SKM-1 (cell line): ENCODE results near the gene SULT6B1.
A peak's percentile ranks its signal among the peaks of the same experiment; 100 is the strongest.
"Not testable (repeated sequence)": the region's sequence is repeated elsewhere in the genome, so short reads cannot be mapped to it uniquely, and the experiment has no call there.

Source experiments
- DNase-seq: peaks from one replicate; lab custom pipeline; 2025; ENCODE audit not compliant: unreplicated experiment; lab: John Stamatoyannopoulos, UW

The SULT6B1 gene, protein sequence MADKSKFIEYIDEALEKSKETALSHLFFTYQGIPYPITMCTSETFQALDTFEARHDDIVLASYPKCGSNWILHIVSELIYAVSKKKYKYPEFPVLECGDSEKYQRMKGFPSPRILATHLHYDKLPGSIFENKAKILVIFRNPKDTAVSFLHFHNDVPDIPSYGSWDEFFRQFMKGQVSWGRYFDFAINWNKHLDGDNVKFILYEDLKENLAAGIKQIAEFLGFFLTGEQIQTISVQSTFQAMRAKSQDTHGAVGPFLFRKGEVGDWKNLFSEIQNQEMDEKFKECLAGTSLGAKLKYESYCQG

DNA sequence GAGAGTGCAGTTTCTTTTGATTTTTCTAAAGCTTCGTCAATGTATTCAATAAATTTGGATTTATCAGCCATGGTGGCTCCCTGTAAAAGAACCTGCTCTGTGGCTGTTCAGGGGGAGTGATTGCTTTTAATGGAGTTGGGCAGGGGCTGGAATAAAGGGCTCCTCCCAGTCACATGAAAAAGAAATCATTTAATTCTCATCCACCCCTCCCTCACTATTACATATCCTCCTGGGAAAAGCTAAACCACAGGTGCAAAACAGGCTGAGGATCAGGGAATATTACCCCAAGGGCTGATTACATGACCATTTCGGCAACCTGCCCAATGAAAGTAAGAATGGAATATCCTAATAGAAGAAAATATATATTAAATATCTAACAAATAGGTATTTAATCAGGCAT lies at the start of gene SULT6B1:
TSS of gene SULT6B1 (minus strand) at position 101 of the 400 bp plus-strand sequence. CDS start at position 71, 30 bp downstream.
- DNase-seq: no peak

DNA sequence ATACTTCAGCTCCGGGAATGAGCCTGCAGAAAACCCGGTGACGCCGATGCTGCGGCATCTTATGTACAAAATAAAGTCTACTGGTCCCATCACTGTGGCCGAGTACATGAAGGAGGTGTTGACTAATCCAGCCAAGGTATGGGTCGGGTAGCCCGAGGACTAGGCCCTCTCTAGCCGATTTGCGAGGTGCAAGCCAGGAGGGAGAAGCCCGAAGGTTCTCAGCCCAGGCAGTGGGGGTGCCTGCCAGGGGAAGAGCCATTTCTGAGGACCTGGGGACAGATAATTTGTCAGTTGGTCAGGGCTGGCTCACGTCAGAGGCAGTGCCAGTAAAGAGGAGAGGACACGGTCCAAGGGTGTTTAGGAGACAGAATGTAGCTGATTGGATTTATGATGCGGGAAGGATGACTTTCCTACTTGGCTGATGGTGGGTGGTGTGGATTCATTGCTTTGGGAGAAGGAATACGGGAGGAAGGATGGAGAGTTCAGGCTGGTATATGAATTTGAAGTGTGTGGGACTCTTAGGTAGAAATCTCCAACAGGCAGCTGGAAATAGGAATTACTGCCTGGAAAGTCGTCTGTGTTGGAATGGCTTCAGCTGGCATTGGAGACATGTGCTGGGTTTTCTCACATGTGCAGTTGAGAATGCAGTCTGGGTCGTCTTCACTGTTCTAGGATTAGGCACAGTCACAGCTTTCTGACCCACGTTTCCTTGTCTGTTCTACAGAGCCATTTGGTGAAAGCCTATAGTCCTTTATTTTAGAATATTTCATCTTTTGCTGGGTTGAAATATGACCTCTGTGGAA lies 43.9 kb upstream of the SULT6B1 start:
- DNase-seq: no peak

DNA sequence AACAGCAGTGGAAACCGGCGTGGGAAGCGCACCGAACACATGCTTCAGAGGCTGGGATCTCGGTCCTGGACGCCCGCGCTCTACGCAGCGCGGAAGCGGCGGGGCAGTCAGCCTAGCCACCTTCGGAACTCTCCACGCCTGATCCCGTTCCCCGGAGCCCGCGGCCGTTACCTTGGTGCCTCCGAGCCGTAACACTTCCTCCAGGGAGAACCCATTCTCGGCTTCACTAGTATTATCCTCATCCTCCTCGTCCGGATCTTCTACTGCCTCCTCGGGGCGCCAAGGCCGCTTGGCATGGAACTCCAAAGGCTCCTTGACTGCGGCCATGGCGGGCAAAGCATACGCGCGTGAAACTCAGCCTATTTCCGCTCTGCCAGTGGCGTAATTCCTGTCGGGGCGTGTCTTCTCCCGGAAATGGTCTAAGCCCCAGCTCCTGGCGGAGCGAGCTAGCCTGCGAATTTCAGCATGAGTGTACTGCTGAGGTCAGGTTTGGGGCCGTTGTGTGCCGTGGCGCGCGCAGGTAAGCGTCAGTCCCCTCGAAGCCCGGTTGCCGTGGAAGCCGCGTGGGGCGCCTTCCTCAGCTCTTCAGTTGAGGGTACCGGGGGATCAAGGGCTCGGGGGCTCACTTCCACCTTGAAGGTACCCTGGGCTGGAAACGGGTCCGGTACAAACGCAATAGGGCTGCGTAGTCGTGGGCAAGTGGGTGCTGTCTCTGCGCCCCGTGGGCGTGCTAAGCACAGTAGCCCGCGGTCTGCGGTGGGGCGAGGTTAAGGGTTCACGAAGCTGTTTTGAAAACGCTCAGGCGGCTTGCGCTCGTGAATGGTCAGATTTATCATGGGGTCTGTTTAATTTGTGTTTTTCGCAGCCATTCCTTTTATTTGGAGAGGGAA lies 43.0 kb upstream of the SULT6B1 start, which contains the start of the genes CEBPZ and NDUFAF7:
TSS of gene CEBPZ (minus strand) at position 356 of the 890 bp plus-strand sequence. CDS start at position 327, 29 bp downstream.
TSS of gene NDUFAF7 (plus strand) at position 418 of the 890 bp plus-strand sequence. CDS start at position 466, 48 bp downstream.
- DNase-seq: peak; percentile 81

DNA sequence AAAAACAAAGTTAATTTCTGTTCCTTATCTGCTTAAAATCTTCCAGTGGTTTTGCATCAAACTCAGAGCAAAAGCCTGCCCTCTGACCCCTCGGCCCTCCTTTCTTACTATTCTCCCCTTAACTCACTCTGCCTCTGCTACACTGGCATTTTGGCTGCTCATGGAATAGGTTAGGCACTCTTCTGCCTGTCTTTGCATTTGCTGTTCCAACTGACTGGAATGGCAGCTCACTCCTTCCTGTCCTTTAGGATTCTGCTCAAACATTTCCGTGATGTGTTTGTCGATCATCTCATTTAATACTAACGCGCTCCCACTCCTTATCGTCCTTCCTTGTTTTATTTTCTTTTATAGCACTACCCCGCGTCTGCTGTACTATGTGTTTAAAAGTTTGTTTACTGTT lies 42.1 kb upstream of the SULT6B1 start:
- no peak for DNase-seq

DNA sequence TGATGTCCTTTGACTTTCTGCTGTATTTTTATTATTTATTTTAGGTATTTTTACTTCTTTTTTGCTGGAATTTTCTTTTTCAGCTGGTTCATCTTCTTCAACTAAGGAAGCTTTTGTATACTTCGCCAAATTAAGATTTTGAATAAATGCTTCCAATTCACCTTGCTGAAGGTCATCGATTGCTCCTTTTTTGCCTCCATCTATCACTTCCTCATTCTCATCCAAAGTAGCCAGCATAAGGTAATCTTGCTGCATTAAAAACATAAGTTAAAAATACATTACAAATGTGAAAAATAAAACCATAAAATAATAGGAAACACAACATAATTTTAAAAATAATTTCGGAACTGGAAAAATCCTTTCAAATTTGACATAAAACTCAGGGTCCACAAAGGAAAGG lies 40.3 kb upstream of the SULT6B1 start:
- no peak for DNase-seq

DNA sequence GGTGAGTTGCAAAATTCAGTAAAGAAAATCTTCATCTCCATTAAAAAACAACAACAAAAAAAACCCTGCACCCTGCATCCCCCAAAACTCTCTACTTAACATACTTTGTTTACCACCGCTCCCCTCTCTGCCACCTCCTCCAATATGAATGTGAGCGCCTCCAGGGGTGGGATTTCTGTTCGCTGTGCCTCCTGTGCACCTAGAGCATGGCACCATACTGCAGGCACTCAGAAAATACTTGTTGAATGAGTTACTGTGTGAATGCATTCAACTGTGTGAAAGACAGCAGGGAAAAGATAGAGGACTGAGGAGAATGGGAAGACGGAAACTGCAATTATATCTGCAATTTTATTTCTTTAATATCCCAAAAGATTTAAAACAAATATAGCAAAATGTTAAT lies 38.4 kb upstream of the SULT6B1 start:
- DNase-seq: no peak

DNA sequence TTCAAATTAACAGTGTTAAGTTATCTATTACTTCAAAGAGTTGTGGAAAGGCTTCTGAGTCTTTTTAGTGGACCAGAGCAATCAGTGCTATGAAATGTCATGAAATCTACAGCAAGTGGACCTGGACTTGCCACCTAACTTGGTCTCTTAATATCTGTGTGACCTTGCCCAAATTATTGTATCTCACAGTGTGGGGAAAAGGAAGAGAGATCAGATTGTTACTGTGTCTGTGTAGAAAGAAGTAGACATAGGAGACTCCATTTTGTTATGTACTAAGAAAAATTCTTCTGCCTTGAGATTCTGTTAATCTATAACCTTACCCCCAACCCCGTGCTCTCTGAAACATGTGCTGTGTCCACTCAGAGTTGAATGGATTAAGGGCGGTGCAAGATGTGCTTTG lies 36.7 kb upstream of the SULT6B1 start:
- DNase-seq: not testable (repeated sequence)

DNA sequence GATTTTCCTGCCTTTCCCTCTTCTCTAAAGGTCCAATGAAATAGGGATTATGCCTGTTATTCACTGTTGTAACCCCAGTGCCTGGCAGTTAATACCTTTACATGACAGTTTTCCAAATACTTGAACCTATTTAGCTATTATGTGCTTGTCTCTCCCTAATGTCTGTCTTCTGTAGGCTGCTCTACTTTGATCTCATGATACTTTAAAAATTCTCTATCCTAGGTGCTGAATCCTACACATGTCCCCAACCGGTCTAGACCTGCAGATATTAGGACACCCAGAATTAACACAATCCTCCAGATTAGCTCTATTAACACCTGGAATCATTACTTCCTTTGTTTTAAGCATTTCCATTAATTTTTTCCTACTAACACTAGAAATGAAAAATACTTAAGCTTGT lies 35.6 kb upstream of the SULT6B1 start:
- DNase-seq: no peak

DNA sequence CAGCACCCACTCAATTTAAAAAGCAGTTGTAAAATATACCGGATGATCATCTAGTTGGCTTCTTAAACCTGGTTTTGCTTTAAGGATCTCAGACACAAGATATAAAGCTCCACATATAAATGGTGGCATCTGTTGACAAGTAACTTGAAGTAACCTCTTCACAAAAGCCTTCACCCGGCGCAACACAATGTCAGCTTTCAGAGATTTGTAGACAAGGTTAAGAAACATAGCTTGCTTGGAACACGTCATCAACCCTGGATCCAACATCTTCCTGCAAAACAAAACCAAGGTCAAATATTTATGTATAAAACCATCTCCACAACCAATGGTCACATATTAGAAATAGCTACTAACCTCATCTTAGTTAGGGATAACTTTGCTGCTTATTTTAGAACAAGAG lies 34.7 kb upstream of the SULT6B1 start:
- no peak for DNase-seq

DNA sequence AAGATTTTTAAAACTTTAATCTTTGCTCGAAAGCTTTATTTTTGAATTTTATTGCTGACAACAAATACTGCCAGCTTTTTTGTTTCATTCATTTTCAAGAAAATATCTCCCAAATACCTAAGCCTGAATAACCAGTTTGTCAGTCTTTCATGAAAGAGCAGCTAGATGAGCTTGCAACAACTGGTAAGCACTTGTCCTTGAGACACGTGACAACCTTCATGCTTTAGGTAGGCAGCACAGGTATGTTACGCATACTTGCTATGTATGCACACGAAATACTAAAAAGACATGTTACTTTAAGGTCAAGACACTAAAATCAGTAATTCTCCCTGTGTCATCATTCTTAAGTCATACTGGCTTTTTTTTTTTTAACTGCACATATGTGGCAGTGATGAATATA lies 30.6 kb upstream of the SULT6B1 start:
- no peak for DNase-seq

DNA sequence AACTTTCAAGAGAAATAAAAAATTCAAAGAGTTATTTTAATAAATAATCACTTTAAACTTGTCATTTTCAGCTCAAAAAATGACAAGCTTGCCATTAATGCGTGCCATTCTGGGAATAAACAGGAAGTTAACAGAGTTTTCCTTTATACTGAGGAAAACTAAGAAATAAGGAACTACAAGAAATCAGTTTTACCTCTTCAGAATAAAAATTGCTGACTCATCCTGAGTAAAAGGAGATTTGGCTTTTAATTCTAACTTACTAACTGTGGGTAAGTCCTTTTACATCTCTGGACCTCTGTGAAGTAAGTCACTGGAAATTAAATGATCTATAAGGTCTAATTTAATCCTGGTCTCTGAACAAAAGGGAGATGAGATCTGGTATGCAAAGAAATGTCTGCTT lies 26.8 kb upstream of the SULT6B1 start:
- no peak for DNase-seq

DNA sequence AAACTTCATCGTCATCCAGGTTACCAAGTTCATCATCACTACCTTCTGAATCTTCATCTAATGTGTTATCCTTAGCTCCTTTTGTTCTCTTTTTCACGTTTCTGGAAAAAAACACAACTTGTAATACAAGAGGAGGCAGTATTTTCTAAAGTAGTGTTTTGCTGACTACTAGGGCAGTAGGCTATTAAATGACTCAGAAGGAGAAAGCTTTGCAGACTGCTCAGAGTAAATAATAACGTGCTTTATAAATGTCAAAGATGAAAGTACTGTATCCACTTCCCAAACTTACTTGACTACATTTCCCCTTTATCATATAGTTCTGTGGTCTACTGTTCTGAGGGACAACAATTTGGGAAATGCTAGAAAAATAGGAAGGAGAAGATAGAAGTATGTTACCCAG lies 23.5 kb upstream of the SULT6B1 start:
- no peak for DNase-seq

DNA sequence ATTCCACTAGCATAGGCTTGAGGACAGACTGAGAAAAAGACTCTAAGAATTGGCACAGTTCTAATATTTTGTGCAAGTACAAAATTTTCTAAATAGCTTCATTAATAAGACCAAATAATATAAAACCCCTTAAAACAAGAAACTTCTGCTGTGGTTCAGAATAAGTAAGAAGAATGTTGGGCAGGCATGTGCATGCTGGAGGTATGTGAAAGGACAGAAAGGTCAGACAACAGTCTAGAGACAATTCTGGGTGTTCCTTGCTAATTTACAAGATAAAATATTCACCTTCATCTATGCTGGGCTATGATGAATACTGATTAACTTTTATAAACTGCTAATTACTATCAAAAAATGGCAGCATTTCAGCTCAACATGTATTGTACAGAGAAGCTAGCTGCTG lies 22.7 kb upstream of the SULT6B1 start:
- DNase-seq: no peak

DNA sequence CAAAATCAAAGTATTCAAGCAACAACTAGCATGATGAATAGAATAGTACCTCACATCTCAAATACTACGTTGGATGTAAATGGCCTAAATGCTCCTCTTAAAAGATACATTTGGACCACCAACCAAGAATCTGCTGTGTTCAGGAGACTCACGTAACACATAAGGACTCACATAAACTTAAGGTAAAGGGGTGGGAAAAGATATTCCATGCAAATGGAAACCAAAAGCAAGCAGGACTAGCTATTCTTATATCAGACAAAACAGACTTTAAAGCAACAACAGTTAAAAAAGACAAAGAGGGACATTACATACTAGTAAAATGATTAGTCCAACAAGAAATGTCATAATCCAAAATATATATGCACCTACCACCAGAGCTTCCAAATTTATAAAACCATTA lies 18.3 kb upstream of the SULT6B1 start:
- DNase-seq: not testable (repeated sequence)

DNA sequence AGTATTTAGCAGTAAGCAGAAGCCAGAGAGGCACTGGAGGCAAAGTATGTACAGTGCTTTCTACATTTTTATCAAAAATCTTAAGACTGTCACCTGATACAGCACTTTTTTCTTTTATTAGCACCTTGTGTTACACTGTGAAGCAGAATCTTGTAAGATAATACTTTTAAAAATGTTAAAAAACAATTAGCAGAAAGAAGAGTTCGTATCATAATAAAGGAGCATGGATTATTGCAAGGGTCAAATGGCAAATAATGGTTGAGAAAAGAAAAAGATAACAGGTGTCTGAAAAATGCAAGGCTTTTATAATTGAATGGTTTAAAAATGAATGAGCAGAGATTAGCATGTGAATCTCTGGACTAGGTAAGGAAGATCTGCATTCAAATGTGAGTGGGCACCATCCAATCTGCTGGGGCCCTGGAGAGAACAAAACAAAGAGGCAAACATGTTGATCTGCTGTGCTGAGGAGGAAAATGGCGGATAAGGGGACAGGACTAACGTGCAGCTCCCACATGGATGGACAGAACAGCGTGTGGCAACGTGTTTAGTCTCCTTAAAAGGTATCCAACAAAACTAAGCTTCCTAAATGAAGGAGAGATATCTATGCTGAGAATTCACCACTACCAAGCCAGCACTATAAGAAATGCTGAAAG lies 17.3 kb upstream of the SULT6B1 start:
- DNase-seq: no peak

DNA sequence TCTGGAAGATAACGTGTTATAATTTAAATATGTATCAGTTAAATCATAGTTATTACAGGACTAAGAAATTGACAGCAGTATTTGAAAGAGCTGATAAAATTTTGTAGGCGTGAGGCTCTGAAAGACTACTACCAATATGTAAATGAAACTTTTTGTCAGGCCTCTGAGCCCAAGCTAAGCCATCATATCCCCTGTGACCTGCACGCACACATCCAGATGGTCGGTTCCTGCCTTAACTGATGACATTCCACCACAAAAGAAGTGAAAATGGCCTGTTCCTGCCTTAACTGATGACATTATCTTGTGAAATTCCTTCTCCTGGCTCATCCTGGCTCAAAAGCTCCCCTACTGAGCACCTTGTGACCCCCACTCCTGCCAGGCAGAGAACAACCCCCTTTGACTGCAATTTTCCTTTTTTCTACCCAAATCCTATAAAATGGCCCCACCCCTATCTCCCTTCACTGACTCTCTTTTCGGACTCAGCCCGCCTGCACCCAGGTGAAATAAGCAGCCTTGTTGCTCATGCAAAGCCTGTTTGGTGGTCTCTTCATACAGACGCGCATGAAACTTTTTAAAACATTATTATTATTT lies 16.7 kb upstream of the SULT6B1 start:
- DNase-seq: not testable (repeated sequence)

DNA sequence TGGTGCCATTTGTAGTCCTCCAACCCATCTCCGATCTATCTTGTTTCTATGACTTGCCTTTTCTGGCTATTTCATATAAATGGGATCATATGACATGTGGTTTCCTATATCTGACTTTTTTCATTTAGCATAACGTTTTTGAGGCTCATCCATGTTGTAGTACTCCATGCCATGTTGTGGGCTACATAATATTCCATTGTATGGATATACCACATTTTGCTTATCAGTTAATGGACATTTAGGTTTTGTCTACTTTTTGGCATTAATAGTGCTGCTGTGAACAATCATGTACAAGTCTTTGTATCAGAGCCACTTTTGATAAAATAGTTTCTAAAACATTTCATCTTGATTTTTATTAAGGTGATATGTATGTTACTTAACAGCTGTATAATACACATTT lies 15.2 kb upstream of the SULT6B1 start:
- no peak for DNase-seq

DNA sequence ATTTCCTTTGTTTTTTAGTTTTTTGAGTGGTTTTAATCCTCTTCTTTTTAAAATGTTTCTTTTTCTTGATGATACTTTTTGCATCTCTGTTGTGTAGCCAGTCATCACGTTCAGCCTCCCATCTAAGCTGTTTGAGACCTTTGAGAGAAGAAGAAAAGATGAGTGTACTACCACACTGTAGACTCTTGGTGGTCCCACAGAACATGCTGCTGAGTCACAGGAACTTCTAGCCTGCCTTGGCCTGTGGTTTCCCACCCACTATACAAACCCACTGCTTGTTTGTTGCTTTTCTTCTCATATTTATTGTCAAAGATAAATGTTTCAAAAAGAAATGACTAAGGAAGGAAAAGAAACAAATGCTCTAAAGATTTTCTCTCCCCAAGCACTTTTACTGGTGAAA lies 13.3 kb upstream of the SULT6B1 start:
- no peak for DNase-seq

DNA sequence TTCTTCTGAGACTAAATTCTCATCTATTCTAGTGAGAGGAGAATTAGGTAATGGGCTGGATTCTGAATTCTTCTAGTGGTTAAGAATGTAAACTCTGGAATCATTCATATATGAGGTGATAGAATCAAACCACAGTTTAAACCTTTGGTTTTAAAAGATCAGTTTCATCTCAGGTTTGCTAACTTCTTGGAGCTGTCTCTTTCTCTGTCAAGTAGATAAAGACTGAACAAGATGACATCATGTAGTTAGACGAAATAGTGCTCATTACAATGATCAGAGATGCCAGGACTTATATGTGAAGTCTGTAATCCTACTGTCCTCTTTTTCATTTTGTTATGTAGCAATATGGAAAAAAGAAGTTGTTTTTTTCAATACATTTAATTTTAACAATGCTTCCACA lies 12.7 kb upstream of the SULT6B1 start:
- DNase-seq: no peak

DNA sequence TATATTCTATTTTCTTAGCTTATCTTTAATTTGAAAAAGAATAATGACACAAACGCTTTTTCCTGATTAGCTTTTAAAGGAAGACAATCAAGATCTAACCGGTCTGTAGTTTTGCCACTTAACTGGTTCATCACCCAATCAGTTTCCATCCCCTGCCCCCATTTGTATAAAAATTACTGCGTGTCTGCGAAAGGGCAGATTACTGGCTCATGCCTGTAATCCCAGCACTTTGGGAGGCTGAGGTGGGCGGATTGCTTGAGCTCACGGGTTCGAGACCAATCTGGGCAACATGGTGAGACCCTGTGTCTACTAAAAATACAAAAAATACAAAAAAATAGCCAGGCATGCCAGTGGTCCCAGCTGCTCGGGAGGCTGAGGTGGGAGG lies 10.2 kb upstream of the SULT6B1 start:
- no peak for DNase-seq
